Stimulated activated CD4-positive, alpha-beta T cell treated with anti-CD3 and anti-CD28 coated beads, Interleukin-12 subunit alpha, Interleukin-12 subunit beta, amount 100 ng/mL, for 4 hours (primary cell): ENCODE results near the gene SELENOT.
"Not testable (repeated sequence)": the region's sequence is repeated elsewhere in the genome, so short reads cannot be mapped to it uniquely, and the experiment has no call there.

Experiments used
- DNase-seq: peaks from one replicate; pipeline ENCODE4 v3.0.0-alpha.2; 2020

The SELENOT gene

DNA sequence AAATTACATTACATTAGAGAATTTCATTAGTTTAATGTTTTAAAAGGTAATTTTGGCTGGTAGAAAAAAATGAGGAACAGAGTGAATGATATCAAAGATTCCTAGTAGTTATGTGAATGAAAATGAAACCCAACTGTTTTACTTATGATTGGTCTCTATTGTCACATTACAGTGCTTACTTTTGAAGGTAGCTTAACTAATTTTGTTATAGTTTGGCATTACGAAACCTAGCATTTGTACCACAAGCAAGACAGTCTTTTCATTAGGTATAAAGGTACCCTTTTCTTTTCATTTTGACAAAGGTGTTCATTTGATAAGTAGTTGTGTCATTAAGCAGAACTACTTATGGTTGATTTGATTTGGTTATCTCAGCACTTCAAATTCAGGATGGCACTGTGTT is 6.9 kb downstream of the SELENOT start:
- DNase-seq = no peak

DNA sequence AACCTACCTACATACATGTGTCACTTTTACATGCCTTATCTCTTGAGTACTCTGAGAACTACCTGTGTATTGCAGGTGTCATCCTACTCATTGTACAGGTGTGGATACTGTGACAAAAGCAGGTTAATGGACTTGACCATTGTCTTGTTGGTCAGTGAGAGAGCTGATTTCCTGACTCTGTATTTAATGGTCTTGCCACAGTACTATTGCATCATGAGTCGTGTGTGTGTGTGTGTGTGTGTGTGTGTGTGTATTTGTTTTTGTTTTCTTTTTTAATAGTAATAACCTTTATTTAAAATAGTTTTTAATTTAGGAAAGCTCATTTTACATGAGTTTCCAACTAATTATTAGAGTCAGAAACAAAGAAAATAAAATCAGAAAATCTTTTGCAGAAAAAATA is 7.7 kb downstream of the SELENOT start:
- DNase-seq = no peak

DNA sequence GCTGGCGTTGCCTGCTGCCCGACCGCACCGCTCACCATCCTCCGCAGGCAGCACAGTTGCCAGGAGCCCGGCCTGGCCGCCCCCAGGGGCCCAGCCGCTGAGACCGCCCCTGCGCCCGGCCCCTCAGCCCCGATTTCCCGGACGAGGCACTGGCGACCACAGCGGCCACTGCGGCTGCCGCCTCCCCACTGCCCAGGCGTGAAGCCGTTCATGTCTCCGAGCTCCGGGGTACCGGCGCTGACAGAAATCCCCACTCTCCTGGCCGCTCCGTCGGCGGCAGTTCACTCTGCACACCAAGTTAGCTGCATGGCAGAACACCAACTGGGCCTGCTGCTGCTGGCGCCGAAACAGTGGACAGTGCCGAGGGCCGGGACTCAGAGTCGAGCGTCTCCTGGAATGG is 8.5 kb downstream of the SELENOT start:
- DNase-seq = no peak

DNA sequence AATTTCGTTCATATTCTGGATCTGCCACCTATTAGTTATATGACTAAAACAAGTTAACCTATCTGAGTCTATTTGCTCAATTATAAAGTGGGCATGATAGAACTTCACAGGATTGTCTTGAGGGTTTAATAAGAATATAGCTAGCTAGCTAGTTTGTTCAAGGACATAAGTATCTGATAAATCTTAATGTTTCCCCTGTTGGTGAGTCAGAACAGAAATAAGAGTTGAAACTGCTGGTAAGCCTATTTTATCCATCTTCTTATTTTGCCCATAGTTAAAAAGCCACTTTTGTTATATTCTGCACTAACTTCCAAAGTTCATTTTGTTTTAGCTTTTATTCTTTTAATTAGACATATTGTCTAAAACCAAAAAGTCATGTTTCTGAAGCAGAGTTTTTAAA is 9.4 kb downstream of the SELENOT start:
- DNase-seq = no peak

DNA sequence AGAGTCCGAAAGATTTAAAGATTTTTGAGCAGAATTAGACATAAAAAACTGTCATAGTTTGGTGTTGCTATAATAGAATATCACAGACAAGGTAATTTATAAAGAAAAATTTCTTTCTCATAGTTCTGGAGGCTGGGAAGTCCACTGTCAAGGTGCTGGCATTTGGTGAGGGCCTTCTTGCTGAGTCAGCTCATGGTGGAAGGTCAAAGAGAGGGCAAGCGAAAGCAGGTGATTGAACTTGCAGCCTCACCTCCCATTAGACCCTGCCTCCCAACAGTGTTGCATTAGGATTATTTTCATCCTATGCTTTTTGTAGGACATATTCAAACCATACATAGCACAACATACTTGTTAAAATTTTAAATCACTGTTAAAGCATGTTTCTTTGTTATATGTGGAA is 9.9 kb downstream of the SELENOT start:
- no peak for DNase-seq

DNA sequence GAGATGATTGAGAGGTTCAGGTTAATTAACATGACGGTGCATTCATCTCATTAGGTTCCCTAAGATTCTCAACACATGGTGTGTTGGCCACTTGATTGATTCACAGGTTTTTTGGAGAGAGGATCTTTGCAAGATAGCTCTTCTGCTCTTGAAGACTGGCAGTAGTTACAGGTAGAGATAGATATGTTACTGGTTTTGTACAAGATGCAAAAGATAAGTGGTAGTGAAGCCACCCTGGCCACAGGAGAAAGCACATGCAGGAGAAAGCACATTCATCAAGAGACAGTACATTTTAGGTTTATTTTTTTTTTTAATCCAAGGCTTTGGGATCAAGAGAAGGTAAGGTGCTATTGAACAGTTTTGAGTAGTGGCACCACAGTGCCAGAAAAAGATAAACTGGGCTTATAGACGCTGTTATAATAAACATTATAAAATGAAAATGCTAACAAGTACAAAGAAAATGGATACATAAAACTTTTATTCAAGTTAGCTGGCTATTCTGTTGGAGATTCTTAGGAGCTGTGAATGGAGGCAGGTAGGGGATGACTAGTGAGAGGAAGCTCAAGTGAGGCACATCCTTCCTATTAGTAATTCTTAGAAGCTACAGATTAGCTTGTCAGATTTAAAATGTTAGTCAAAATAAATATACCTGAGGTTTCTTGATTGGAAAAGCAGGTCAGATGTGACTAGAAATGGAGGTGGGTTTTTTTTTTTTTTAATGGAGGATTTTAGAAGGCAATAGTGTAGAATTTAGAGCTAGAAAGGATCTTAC is 10.8 kb downstream of the SELENOT start:
- DNase-seq = no peak

DNA sequence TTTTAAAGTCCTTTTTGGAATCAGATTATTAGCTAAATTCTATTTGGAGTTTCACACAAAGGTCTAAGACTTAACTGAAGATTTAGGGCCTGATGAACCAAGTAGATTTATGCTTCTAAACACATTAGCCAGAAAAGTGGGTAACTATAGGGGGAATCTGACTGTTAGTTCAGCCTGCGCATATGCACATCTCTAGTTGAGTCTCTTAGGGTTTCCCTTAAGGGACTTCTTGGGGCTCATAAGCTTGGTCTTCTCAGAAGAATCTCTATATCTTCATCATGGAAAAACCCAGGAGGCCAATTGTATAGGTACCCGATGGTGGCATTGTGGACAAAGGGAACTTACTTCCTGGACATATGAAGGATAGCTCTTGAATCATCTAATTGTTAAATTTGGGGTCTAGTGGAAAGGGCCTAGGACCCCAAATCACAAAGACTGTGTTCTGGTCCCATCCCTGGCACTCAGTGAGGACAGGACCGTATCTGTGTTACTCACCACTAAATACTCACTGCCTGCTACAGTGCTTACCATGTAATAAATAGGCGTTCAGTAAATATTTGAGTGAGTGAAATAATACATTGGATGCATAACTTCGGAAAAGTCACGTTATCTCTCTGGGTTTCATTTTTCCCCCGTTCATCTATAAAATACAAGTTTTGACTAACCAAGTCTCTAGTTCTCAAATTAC is 17.0 kb downstream of the SELENOT start:
- no peak for DNase-seq

DNA sequence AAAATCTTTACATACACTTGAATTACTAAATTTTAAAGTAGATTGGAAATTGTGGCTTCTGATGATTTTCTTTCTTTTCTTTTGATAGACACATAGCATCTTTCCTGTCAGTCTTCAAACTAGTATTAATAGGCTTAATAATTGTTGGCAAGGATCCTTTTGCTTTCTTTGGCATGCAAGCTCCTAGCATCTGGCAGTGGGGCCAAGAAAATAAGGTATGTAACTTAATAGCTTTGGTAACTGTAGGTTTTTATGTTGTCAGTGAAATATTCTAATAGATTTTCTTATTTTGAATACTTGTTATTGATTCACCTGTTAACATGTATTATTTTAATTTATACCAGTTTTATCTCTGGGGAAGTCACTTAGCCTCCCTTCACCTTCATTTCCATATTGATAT is 19.8 kb downstream of the SELENOT start:
- not testable (repeated sequence) for DNase-seq

DNA sequence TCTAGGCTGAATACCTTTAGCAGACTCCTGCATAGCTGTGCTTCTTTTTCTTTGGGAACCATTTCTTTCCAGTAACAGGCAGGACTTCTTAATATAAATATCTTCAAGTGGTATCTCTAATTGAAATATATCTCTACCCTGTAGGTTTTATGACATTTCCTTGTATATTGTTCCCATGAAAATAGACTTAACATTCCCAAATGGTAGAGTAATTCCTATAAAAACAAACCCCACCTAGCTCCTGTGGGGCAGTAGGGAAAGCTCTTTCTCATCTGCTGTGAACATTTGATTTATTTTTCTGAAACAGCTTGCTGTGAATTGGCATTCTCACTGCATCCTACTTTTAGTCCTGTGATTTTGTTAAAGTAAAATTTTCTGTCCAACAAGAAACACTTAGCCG is 20.8 kb downstream of the SELENOT start:
- DNase-seq = no peak

DNA sequence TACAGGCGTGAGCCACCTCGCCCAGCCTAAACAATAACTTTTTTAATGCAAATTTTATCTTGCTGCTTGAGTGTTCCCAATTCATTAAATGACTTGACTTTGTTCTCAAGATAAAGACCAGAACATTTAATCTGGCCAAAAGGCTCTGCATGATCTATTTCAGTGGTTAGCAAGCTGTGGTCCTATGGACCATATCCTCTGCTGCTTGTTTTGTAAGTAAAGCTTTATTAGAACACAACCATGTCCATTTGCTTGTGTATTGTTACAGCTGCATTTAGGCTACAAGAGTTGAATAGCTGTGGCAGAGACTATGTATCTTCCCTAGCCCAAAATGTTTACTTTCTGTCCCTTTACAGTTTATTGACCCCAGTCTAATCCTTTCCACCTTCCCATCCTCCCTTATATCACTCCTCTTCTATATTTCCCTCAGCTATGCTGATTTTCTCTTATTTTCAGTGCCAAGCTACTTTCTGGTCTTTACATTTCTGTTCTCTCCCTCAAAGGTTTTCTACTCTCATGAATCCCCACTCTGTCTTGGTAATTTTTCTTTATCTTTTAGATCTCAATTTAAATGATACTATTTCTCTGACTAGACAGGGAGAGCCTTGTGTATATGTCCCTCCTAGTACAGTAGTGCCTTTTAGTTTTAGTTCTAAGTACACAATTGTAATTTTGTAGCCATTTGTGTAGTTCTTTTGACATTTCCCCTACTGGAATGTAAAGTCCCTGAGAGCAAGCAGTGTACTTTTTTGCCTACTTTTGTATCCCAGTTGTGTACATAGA is 23.2 kb downstream of the SELENOT start:
- DNase-seq = no peak

DNA sequence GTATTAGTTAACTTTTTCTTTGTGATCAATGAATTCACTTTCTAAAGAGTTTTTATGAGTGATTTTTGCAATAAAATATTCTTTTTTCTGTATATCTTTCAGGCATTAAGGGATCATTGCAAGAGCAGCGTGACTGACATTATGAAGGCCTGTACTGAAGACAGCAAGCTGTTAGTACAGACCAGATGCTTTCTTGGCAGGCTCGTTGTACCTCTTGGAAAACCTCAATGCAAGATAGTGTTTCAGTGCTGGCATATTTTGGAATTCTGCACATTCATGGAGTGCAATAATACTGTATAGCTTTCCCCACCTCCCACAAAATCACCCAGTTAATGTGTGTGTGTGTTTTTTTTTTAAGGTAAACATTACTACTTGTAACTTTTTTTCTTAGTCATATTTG is 24.4 kb downstream of the SELENOT start:
- no peak for DNase-seq

DNA sequence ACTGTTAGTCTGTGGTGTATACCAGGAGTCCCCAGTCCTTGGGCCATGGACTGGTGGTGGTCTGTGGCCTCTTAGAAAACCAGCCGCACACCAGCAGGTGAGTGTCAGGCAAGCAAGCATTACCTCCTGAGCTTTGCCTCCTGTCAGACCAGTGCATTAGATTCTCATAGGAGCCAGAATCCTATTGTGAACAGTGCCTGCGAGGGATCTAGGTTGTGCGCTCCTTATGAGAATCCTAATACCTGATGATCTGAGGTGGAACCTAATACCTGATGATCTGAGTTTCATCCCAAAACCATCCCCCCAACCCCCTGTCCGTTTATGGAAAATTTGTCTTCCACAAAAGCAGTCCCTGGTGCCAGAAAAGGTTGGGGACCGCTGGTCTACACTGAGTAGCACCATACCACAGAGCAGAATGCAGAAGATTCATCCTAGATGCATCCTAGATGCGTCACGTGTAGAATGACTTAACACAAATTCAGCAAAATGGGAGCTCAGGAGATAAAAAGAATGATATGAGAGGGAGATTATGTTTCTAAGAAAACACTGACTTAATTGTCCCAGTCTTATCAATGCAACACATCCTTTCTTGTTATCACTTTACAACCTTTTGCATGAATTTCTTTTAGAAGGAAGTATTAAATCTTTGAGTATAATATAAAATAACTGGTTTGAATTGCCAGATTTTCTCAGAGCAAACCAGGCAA is 28.5 kb downstream of the SELENOT start:
- no peak for DNase-seq

DNA sequence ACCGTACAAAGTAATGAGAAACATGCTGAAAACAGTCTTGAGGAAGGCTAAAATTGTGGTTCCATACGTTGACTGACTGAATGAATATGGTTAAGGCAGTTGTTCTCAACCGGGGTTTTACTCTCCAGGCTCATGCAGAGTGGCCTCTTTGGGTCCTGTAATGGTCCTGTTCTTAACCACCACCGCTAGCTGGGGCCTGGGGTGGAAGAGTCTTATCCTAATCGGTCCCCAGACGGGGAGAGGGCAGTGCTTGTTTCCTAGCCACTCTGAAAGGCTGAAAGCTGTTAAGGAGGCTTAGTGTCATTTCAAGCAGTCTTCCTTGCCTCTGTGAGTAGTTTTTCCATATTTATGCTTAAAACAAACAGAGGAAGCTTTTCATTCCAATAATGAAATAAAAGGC is 32.0 kb downstream of the SELENOT start:
- no peak for DNase-seq

DNA sequence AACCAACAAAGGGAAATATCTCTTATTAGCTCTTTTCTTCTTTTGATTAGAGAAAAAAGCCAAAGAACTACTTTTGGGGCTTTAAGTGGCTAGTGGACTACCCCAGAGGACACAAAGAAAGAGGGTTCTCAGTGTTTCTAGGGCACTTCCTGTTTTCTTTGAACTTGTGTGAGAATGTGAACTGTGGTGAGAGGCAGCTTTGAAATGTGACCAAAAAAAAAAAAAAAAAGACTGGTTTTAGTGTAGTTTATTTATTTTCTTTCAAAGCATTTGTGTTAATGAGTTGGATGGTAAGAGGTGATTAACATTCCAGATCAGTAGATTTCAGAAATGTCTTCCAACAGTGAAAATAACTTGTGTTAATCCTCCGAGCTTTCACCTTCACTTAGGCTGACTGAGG is 32.4 kb downstream of the SELENOT start:
- DNase-seq = no peak

DNA sequence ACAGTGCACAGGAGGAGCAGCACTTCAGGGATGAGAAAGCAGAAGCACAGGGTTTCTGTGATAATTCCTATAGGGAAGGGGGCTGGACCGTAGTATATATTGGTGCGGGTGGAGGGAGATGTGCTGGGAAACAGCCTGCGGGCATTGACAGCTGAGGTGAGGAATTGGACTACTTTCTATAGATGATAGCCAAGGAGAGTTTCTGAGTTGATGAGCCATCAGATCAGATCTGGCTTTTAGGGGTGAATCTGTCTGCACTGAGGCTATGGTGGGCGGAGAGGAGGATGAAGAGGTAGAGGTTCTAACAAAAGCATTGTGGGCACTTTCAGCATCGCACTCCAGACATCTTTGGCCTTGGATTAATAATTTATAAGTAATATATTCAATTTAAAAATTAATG is 33.1 kb downstream of the SELENOT start:
- no peak for DNase-seq

DNA sequence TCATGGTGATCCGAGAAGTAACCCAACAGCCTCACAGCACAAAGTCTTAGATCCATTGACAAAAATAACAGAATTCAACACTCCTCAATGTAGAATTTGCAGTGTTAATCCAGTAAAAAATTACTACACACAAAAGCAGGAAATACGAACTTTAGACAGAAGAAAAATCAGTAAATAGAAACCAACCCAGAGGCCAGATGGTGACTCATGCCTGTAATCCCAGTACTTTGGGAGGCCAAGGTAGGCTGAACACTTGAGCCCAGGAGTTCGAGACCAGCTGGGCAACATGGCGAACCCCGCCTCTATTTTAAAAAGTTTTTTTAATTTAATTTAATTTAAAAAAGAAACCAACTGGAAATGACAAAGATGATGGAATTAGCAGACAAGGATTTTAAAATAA is 36.1 kb downstream of the SELENOT start:
- DNase-seq = no peak

DNA sequence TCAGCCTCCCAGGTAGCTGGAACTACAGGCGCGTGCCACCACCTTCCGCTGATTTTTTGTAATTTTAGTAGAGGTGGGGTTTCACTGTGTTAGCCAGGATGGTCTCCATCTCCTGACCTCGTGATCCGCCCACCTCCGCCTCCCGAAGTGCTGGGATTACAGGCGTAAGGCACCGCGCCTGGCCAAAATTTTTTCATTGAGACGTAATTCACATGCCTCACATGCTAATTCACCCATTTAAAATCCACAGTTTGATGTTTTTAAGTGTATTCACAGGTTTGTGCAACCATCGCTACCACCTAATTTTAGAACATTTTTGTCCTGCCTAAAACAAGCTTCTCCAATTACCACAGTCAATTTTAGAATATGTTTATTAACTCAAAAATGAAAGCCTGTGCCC is 37.1 kb downstream of the SELENOT start:
- no peak for DNase-seq

DNA sequence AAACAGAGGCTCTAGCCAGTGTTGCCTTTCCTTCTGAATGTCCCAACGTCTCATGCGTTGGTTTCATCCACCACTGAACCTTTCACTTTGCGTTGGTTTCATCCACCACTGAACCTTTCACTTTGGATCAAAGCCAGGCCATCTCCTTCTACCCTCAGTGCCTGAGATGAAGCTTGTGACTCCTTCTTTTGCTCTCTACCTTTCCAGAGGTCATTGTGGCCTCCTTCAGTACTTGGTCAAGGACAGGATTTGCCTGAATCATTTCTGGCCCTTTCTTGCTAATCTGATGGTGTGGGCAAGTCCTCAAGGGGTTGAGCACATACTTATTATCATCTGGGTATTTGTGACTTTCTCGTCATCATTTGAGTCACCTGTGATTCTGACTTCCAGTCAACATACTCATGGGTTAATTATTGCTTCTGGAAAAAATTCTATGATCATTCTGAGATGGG is 50.0 kb downstream of the SELENOT start:
- DNase-seq = no peak

DNA sequence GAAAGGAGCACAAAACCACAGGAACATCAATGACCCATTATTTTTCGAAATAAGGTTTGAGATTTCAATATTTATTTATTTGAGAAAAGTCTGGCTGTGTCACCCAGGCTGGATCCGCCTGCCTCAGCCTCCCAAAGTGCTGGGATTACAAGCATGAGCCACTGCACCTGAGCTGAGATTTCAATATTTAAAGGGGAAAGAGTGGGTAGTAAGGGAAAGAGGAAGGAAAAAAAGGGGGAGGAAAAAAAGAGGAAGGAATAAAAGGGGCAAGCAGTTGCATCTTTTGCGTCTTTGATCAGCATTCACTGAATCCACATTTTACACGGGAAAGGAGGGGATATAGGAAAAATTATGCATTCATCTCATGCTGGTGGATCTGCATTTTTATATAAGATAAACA is 53.2 kb downstream of the SELENOT start:
- DNase-seq = no peak

DNA sequence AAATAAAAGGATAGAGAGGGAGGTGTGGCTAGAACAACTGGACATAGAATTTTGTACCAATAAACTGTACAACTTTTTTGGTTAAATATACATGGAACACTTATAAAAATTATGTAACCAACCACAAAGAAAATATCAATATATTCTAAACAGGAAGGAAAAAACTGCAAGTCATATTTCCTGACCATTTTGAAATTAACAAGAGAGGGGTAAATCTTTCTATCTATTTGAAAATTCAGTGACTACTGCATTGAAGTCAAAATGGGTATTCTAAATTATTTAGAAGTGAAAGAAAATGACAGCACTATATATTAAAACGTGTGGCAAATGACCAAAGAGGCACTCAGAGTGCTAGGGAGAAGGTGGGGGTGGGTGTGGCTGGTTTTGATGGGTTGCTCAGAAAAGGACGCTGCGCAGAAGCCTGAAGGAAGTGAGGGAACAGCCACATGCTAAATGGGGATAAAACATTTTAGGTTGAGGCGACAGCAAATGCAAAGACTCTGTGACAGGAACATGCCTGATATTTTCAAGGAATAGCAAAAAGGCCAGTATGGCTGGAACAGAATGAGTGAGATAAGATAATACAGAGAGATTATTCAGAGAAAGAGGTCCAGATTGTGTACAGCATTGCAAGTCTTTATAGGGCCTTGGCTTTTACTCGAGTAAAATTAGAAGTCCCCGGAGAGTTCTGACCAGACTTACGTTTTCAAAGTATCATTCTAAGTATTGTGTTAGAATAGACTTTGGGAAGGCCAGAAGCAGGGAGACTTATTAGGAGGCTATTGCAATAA is 59.5 kb downstream of the SELENOT start:
- DNase-seq = no peak

DNA sequence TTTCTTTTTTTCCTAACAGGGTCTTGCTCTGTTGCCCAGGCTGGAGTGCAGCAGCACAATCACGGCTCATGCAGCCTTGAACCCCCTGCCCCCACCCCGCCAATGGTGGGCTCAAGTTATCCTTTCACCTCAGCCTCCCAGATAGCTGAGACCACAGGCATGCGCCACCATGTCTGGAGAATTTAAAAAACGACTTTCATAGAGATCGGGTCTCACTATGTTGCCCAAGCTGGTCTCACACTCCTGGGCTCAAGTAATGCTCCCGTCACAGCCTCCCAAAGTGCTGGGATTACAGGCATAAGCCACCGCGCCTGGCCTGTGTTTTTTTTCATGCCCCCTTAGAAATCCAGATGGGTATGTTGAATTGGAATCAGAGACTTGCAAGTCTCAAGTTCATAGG is 60.3 kb downstream of the SELENOT start:
- no peak for DNase-seq

DNA sequence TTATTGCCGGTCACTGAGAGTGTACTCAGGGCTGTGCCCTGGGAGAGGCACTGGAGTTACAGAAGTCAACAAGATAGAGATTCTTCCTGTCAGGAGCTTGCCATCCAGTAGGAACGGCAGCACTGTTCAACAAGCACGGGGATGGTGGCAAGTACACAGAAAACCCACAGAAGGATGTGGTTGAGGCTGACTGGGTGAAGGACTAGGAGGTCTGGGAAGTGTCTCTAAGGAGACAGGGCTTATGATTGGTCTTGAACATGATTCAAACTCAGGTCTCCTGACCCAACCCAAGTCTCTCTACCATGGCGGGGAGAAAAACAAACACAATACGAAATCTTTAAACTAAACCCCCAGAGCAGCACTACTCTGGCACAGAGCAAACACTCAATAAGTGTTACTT is 63.0 kb downstream of the SELENOT start:
- no peak for DNase-seq
